Brain pericyte (primary cell): ENCODE measurements around the gene LRRC27.
A peak's percentile ranks its signal among the peaks of the same experiment; 100 is the strongest.
"Not testable (repeated sequence)": the region's sequence is repeated elsewhere in the genome, so short reads cannot be mapped to it uniquely, and the experiment has no call there.

ENCODE experiments used
- DNase-seq: peaks from one replicate; pipeline ENCODE4 v3.0.0-alpha.2; 2012; ENCODE audit warnings: low read depth, low spot score

LRRC27 gene

DNA sequence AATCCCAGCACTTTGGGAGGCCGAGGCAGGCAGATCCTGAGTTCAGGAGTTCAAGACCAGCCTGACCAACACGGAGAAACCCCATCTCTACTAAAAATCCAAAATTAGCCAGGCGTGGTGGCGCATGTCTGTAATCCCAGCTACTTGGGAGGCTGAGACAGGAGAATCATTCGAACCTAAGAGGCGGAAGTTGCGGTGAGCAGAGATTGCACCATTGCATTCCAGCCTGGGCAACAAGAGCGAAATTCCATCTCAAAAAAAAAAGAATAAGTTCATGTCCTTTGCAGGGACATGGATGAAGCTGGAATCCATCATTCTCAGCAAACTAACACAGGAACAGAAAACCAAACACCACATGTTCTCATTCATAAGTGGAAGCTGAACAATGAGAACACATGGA lies 17.1 kb upstream of the LRRC27 start:
- not testable (repeated sequence) for DNase-seq

DNA sequence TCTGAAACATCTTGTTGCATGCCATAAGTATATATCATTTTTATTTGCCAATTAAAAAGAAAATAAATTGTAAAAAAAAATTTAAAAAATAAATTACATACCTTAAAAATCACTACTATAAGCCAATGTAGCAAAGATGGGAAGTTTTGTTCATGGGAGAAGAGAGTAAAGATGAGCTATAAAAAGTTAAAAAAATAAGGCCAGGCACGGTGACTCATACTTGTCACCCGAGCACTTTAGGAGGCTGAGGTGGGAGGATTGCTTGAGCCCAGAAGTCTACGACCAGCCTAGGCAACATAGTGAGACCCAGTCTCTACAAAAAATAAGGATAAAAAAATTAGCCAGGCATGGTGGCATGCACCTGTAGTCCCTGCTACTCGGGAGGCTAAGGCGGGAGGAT lies 15.9 kb upstream of the LRRC27 start:
- no peak for DNase-seq

DNA sequence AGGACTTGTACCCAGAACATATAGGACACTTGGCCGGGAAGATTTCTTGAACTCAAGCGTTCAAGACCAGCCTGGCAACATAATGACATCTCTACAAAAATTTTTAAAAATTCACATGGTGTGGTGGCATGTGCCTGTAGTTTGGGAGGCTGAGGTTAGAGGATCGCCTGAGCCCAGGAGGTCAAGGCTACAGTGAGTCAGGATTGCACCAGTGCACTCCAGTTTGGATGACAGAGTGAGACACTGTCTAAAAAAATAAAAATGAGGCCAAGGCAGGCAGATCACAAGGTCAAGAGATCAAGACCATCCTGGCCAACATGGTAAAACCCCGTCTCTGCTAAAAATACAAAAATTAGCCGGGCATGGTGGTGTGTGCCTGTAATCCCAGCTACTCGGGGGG lies 14.5 kb upstream of the LRRC27 start:
- DNase-seq, result not testable (repeated sequence)

- DNase-seq, result peak; percentile 41
These were observed 11.9 kb upstream of the LRRC27 start for GRCh38 chr10:132319853-132320653.

GRCh38 chr10:132320654-132321469 lies 11.1 kb upstream of the LRRC27 start:
- no peak for DNase-seq

DNA sequence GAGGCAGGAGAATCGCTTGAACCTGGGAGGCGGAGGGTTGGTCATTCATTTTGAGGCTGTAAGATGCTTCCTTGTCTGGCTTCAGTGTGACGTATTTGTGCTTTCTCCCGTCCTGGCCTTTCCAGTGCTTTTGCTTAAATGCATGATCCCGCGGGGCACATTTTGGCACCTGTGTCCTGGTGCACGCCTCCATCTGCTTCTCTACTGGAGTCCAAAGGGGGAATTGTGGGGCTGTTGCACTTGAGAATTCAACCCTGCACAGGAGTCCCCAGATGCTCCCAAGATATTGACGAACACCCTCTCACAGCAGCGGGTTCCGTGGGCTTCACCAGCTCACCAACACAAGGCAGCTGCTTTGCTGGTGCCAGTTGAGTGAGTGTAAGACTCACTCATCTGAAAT lies 10.3 kb upstream of the LRRC27 start:
- no peak for DNase-seq

- no peak for DNase-seq
These were observed 9.4 kb upstream of the LRRC27 start for GRCh38 chr10:132322586-132323048.

DNA sequence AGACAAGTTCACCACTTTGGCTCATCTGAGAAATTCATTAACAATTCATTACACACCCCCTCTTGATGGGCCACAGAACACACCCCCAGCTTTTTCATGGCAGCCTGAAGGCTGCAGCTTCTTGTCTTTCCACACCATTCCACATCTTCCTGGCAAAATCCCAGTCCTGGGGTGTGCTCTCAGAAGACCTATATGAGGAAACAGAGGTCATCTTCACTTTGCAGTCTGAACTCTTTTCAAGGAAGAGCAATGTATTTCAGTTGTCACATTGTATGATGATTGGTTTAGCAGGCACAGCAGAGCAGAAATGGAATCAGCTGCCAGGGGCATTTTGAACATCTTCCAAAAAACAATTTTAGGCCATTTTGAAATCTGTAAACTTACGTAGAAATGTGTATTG lies 7.8 kb upstream of the LRRC27 start:
- DNase-seq, result no peak

GRCh38 chr10:132326344-132326889 lies 5.6 kb upstream of the LRRC27 start:
- no peak for DNase-seq

DNA sequence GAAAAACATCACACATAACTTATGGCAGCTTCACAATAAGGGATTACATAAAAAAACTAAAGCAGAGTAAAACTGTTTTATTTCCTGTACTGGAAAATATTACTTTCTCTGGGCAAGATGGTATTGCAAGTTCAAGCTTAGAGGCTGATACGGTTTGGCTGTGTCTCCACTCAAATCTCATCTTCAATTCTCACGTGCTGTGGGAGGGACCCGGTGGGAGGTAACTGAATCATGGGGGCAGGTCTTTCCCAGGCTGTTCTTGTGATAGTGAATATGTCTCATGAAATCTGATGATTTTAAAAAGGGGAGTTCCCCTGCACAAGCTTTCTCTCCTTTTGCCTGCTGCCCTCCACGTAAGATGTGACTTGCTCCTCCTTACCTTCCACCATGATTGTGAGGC lies 5.1 kb upstream of the LRRC27 start:
- DNase-seq, result no peak

GRCh38 chr10:132328106-132328505 lies 3.9 kb upstream of the LRRC27 start:
- DNase-seq, result no peak

- DNase-seq, result no peak
These were observed 3.3 kb upstream of the LRRC27 start for GRCh38 chr10:132328738-132329137.

- no peak for DNase-seq
These were observed 2.2 kb upstream of the LRRC27 start for GRCh38 chr10:132329565-132330485.

- no peak for DNase-seq
These were observed 1.5 kb upstream of the LRRC27 start for GRCh38 chr10:132330486-132330833.

DNA sequence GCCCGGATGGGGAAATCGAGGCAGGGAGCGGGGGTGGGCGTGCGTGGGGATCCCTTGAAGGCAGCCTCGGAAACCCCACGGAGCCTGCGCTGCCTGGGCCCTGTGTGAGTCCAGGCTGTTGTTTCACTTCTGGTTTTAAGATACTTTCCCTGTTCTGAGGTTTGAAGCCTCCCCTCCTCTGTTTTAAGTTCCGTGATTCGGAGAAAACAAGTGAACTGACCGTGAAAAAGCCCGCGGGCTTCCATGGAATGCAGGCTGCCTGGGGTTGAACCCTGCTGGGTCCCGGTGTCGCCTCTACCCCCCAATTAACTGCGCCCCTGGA lies 401 bp downstream of the LRRC27 start:
- no peak for DNase-seq

DNA sequence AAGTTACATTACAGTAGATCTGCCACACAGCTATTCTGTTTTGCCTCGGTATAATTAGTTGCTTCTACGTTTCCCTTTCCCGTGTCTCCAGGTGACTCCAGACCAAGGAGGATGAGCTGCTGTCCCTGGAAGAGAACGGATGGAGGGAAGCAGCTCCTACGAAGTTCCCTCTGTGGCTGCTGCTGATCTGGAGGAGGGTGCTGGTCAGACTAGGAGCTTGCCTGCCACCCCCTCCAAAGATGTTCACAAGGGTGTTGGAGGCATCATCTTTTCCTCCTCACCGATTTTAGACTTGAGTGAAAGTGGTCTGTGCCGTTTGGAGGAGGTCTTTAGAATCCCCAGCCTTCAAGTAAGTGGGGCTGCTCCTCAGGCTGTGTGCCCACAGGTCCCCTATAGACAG lies 1.4 kb downstream of the LRRC27 start:
- DNase-seq, result no peak

GRCh38 chr10:132334631-132335188 lies 2.7 kb downstream of the LRRC27 start:
- DNase-seq, result no peak

- no peak for DNase-seq
These were observed 3.4 kb downstream of the LRRC27 start for GRCh38 chr10:132335189-132336063.

DNA sequence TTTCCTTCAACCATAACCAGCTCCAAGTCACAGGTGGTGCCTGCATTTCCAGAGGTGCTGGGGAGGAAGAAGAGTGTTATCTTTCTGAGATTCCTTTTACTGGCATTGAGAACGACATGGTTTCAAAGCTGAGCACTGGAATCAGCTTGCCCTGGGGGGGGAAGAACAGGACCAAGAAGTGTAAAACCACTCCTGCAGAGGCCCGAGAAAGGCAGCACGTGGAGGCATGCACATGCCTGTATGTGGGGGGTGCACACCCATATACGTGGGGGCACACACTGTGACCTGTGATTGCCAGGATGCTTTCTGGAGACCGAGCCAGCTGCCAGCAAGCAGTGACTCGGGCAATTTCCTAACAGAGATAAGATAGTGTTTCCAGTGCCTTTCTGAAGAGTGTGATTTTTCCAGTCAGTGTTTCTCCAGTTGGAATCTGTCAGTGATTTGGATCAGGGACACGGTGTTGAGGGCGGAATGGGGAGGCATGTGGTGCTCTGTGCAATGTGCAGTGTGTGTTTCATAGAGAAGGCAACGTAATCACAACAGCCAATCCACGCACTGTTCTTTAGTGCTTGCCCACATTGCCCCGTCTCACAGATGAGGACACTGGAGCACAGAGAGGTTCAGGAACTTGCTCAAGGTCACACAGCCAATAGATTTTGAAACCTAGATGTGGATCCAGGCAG lies 4.2 kb downstream of the LRRC27 start:
- no peak for DNase-seq

GRCh38 chr10:132336919-132337407 lies 5.0 kb downstream of the LRRC27 start:
- no peak for DNase-seq
